Measurements from ENCODE around the gene TSEN34.

DNA sequence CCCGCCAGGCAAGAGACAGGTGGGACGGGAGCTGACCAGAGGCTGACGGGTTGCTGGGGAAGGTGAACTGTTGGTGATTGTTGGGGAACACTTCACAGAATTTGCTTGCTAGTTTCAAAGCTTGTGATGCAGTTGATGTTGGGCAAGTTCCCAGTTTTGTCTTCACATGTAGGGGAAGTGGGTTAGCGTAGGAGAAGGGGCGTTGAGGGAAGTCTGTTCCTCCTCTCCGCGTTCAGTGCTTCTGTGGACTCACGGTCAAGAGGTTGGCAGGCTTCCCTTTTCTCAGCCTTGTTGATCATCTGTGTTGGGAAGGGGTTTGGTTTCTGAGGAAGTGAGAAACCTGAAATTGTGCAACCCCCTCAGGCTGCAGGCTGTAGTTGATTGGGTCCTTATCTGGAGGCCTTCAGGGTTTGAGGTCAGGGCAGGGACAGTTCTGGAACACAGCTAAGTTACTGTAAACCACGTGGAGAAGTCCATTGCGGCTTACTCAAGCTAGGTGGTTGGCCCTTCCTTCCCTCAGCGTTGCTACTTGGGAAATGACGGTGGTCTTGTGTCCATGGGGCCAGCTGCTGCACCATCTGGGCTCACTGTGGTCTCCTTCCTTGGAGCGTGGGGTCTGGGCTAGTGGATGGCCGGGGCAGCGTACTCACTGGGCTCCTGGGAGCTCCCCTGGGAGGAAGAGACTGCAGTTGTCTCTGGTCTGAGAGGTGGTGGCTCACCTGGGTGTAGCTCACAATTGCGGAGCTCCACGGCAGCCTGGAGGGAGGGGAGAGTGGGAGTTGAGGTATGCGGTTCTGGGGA is 17.1 kb downstream of the TSEN34 start:
- TF ChIP-seq, protein P1, sequence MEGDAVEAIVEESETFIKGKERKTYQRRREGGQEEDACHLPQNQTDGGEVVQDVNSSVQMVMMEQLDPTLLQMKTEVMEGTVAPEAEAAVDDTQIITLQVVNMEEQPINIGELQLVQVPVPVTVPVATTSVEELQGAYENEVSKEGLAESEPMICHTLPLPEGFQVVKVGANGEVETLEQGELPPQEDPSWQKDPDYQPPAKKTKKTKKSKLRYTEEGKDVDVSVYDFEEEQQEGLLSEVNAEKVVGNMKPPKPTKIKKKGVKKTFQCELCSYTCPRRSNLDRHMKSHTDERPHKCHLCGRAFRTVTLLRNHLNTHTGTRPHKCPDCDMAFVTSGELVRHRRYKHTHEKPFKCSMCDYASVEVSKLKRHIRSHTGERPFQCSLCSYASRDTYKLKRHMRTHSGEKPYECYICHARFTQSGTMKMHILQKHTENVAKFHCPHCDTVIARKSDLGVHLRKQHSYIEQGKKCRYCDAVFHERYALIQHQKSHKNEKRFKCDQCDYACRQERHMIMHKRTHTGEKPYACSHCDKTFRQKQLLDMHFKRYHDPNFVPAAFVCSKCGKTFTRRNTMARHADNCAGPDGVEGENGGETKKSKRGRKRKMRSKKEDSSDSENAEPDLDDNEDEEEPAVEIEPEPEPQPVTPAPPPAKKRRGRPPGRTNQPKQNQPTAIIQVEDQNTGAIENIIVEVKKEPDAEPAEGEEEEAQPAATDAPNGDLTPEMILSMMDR (IDR thresholded peaks at IDR 0.05; ENCODE audit: low read depth, low read length, poor library complexity, severe bottlenecking): no peak
- TF ChIP-seq EZH2phosphoT487 (IDR thresholded peaks at IDR 0.05; ENCODE audit: borderline replicate concordance, low read length): no peak
